Suprapubic skin (tissue), 4 donors: Measurements from ENCODE around the gene MBD3L5.

ENCODE experiments used
- CTCF ChIP-seq, 2 donors: fragments of 200-600 bp in 1 of 2; fragments of 450-650 bp in 1 of 2; sonication (generic) in 1 of 2; IDR thresholded peaks; one replicate each; pipeline ENCODE4 v1.5.1; 2016 to 2019; ENCODE audit warnings: antibody characterized with exemption in 2 of 2, mild to moderate bottlenecking in 1 of 2, moderate library complexity in 1 of 2
- EP300 ChIP-seq: sonication (generic); formaldehyde crosslinking; IDR thresholded peaks from one replicate; pipeline ENCODE4 v1.6.1; 2017; ENCODE audit warnings: antibody characterized with exemption
- POLR2A ChIP-seq, 2 donors: fragments of 450-650 bp; IDR thresholded peaks; one replicate each; pipeline ENCODE4 v1.6.1; 2017; ENCODE audit warnings: antibody characterized with exemption in 2 of 2, mild to moderate bottlenecking in 2 of 2, moderate library complexity in 2 of 2
- POLR2AphosphoS5 ChIP-seq, 3 donors: sonication (generic); formaldehyde crosslinking; IDR thresholded peaks; one replicate each; pipeline ENCODE4 v1.6.1; 2017; ENCODE audit warnings: antibody characterized with exemption in 3 of 3

GRCh38 chr19:7000333-7000732 is 30.0 kb upstream of the MBD3L5 start:
- TF ChIP-seq POLR2A (IDR thresholded peaks at IDR 0.05) = no peak
- no peak for TF ChIP-seq CTCF (IDR thresholded peaks at IDR 0.05)
- TF ChIP-seq EP300 = no peak
- no peak for TF ChIP-seq POLR2AphosphoS5 (IDR thresholded peaks at IDR 0.05)
